ENCODE results near the gene SLC35F2.

DNA sequence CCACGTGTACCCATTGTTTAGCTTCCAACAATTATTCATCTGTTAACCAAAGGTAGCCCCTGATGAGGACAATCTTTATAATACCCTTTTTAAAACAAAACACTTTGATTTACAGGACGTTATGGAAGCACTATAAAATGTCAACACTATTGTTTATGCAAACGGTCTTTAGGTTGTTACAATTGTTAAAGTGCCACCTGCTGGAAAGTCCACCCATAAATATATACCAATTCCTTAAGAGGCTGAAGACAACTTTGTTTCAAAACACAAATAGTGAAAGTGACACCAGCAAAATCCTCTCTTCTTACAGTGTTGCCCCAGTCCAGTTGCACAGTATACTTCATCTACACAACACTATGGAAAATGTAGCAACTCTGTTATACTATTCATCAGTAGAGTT, 77.8 kb downstream of the SLC35F2 start:
- TF ChIP-seq, protein P1, sequence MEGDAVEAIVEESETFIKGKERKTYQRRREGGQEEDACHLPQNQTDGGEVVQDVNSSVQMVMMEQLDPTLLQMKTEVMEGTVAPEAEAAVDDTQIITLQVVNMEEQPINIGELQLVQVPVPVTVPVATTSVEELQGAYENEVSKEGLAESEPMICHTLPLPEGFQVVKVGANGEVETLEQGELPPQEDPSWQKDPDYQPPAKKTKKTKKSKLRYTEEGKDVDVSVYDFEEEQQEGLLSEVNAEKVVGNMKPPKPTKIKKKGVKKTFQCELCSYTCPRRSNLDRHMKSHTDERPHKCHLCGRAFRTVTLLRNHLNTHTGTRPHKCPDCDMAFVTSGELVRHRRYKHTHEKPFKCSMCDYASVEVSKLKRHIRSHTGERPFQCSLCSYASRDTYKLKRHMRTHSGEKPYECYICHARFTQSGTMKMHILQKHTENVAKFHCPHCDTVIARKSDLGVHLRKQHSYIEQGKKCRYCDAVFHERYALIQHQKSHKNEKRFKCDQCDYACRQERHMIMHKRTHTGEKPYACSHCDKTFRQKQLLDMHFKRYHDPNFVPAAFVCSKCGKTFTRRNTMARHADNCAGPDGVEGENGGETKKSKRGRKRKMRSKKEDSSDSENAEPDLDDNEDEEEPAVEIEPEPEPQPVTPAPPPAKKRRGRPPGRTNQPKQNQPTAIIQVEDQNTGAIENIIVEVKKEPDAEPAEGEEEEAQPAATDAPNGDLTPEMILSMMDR (IDR thresholded peaks at IDR 0.05; ENCODE audit: poor library complexity, severe bottlenecking): no peak
- no peak for TF ChIP-seq TAF1 (IDR thresholded peaks at IDR 0.05; ENCODE audit: low read depth)
- no peak for TF ChIP-seq POLR2AphosphoS5 (IDR thresholded peaks at IDR 0.05)
- TF ChIP-seq RAD21 (conservative IDR thresholded peaks at IDR 0.05): no peak
- TF ChIP-seq EP300 (conservative IDR thresholded peaks at IDR 0.05; ENCODE audit: poor library complexity, severe bottlenecking): no peak
- TF ChIP-seq EZH2 (IDR thresholded peaks at IDR 0.05; ENCODE audit: borderline replicate concordance, insufficient read depth, low read length, poor library complexity, severe bottlenecking): no peak
- TF ChIP-seq, protein P2, sequence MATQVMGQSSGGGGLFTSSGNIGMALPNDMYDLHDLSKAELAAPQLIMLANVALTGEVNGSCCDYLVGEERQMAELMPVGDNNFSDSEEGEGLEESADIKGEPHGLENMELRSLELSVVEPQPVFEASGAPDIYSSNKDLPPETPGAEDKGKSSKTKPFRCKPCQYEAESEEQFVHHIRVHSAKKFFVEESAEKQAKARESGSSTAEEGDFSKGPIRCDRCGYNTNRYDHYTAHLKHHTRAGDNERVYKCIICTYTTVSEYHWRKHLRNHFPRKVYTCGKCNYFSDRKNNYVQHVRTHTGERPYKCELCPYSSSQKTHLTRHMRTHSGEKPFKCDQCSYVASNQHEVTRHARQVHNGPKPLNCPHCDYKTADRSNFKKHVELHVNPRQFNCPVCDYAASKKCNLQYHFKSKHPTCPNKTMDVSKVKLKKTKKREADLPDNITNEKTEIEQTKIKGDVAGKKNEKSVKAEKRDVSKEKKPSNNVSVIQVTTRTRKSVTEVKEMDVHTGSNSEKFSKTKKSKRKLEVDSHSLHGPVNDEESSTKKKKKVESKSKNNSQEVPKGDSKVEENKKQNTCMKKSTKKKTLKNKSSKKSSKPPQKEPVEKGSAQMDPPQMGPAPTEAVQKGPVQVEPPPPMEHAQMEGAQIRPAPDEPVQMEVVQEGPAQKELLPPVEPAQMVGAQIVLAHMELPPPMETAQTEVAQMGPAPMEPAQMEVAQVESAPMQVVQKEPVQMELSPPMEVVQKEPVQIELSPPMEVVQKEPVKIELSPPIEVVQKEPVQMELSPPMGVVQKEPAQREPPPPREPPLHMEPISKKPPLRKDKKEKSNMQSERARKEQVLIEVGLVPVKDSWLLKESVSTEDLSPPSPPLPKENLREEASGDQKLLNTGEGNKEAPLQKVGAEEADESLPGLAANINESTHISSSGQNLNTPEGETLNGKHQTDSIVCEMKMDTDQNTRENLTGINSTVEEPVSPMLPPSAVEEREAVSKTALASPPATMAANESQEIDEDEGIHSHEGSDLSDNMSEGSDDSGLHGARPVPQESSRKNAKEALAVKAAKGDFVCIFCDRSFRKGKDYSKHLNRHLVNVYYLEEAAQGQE (IDR thresholded peaks at IDR 0.05; ENCODE audit: borderline replicate concordance): no peak
- no peak for TF ChIP-seq SMC3 (conservative IDR thresholded peaks at IDR 0.05; ENCODE audit: poor library complexity)
